Measurements from ENCODE around the gene SPATA33. TPM values are rescaled to one million over a fixed set of nuclear protein-coding genes. Genes with fewer than 3 reads are reported as not detected.

Gene SPATA33
- polyA plus RNA-seq, 2 of the 4 experiments (the other 2 are of a cell fraction) = 6.1 to 12.1 TPM

- 89% methylated on average over 32 of the region's 32 CpGs for WGBS (ENCODE audit: missing lambda C conversion rate)
- H3K4me1 ChIP-seq = peaks cover 17% of the 10 kb centered on the region
- H3K27ac ChIP-seq = peak overlapping the region in 1 of 2 experiments; percentile 70; a peak in 3 of 6 replicates
- TF ChIP-seq HEYL (CRISPR knock-in tag; IDR thresholded peaks at IDR 0.05) = no peak
- TF ChIP-seq TFCP2L1 (CRISPR knock-in tag; IDR thresholded peaks at IDR 0.05) = no peak
- TF ChIP-seq NFE2L2 (conservative IDR thresholded peaks at IDR 0.05; ENCODE audit: low read length) = no peak
- no peak for TF ChIP-seq CHD4 (IDR thresholded peaks at IDR 0.05; ENCODE audit: borderline replicate concordance)
- TF ChIP-seq ZC3H11A (IDR thresholded peaks at IDR 0.05) = no peak
- TF ChIP-seq HES2 (IDR thresholded peaks at IDR 0.05) = no peak
- no peak for TF ChIP-seq CHD2 (IDR thresholded peaks at IDR 0.05; ENCODE audit: low read length, partially characterized antibody)
- TF ChIP-seq NR3C1 (IDR thresholded peaks at IDR 0.05) = no peak
- no peak for TF ChIP-seq ELK1 (IDR thresholded peaks at IDR 0.05; ENCODE audit: low read depth, low read length)
- no peaks in the 10 kb centered on the region for H3K9me3 ChIP-seq
- no peak overlapping the region for H3K4me2 ChIP-seq
- no peak for DNase-seq (ENCODE audit: low read depth in 1 of 2, low spot score in 1 of 2)
- ChIA-PET POLR2A (no interaction called here), CTCF (interaction anchor here (0.6 to 2.0 kb wide), 7 partner anchors 8 to 279 kb away, joined by 3 to 8 read pairs (median 4); no protein-coding TSS in a partner anchor)
- no peak for ATAC-seq
- no peak for FAIRE-seq
- H3K4me3 ChIP-seq = no peak overlapping the region
Measured at GRCh38 chr16:89607937-89608740, 49.5 kb upstream of the SPATA33 start.

DNA sequence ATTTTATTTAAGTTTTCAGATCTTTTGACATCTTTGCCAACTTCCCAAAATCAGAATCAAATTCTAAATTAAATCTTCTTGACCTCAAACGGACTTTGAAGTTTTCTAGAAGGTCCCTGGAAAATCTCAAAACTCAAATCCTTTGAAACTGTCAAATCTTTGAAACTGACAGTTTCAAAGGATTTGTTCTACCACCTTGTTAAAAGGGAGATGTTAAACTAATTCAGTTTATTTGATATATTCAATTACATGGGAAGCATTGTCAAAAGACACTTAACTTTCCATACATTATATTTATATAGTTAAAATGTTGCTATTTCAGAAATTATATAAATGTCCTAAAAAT lies 47.6 kb upstream of the SPATA33 start:
- no peak overlapping the region for H3K4me2 ChIP-seq
- no peak overlapping the region for H3K27ac ChIP-seq
- no peak for DNase-seq (ENCODE audit: low read depth in 1 of 2, low spot score in 1 of 2)
- no peak overlapping the region for H3K4me3 ChIP-seq
- TF ChIP-seq ZC3H11A (IDR thresholded peaks at IDR 0.05) = no peak
- no peak for TF ChIP-seq SREBF2 (IDR thresholded peaks at IDR 0.05)
- no peak for TF ChIP-seq ZFP36 (IDR thresholded peaks at IDR 0.05; ENCODE audit: borderline replicate concordance, partially characterized antibody)
- no peak for TF ChIP-seq CTCF (IDR thresholded peaks at IDR 0.05)
- no peak for TF ChIP-seq KDM1A (IDR thresholded peaks at IDR 0.05; ENCODE audit: low read depth)
- TF ChIP-seq, protein P1, sequence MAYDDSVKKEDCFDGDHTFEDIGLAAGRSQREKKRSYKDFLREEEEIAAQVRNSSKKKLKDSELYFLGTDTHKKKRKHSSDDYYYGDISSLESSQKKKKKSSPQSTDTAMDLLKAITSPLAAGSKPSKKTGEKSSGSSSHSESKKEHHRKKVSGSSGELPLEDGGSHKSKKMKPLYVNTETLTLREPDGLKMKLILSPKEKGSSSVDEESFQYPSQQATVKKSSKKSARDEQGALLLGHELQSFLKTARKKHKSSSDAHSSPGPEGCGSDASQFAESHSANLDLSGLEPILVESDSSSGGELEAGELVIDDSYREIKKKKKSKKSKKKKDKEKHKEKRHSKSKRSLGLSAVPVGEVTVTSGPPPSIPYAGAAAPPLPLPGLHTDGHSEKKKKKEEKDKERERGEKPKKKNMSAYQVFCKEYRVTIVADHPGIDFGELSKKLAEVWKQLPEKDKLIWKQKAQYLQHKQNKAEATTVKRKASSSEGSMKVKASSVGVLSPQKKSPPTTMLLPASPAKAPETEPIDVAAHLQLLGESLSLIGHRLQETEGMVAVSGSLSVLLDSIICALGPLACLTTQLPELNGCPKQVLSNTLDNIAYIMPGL (CRISPR knock-in tag; IDR thresholded peaks at IDR 0.05; ENCODE audit: borderline replicate concordance) = no peak
- TF ChIP-seq SMC3 (IDR thresholded peaks at IDR 0.05) = no peak
- TF ChIP-seq FOSB (CRISPR knock-in tag; IDR thresholded peaks at IDR 0.05) = no peak
- TF ChIP-seq MAFK (IDR thresholded peaks at IDR 0.05; ENCODE audit: partially characterized antibody) = no peak
- TF ChIP-seq ZSCAN20 (CRISPR knock-in tag; IDR thresholded peaks at IDR 0.05) = no peak
- WGBS (ENCODE audit: missing lambda C conversion rate) = 64% methylated on average over 1 of the region's 1 CpG
- H3K4me1 ChIP-seq = peaks cover 19% of the 10 kb centered on the region
- ChIA-PET CTCF (interaction anchor here (0.6 to 1.5 kb wide), 2 partner anchors 10 to 1104 kb away, joined by 3 read pairs; no protein-coding TSS in a partner anchor), POLR2A (no interaction called here)
- no peak for FAIRE-seq
- H3K9me3 ChIP-seq = no peaks in the 10 kb centered on the region
- ATAC-seq = no peak

All from A549 (cell line).